Neural progenitor cell (in vitro differentiated cells): Measurements from ENCODE around the gene CHST12. TPM values are rescaled to one million over a fixed set of nuclear protein-coding genes. Genes with fewer than 3 reads are reported as not detected.
"Not testable (repeated sequence)": the region's sequence is repeated elsewhere in the genome, so short reads cannot be mapped to it uniquely, and the experiment has no call there.

Source experiments
- DNase-seq: peaks from one replicate; pipeline ENCODE4 v3.0.0-alpha.2; 2016; ENCODE audit warnings: low spot score
- H2AFZ ChIP-seq: fragments of 200-600 bp; sonication (generic); replicated peaks from 2 replicates; pipeline ENCODE4 v1.6.1; 2016; ENCODE audit warnings: antibody characterized with exemption
- H3F3A ChIP-seq: fragments of 200-600 bp; sonication (generic); 2 replicates; pipeline ENCODE4 v1.6.1; 2016; ENCODE audit warnings: antibody characterized with exemption, low read depth
- H3K27ac ChIP-seq: fragments of 200-600 bp; sonication (generic); 2 replicates; pipeline ENCODE4 v1.5.1; 2016; ENCODE audit warnings: mild to moderate bottlenecking
- H3K27me3 ChIP-seq: fragments of 200-600 bp; sonication (generic); 2 replicates; pipeline ENCODE4 v1.6.1; 2016; ENCODE audit warnings: mild to moderate bottlenecking, moderate library complexity
- H3K36me3 ChIP-seq: fragments of 200-600 bp; sonication (generic); 2 replicates; pipeline ENCODE4 v1.5.1; 2016
- H3K4me1 ChIP-seq: fragments of 200-600 bp; sonication (generic); 2 replicates; pipeline ENCODE4 v1.6.1; 2016; ENCODE audit warnings: mixed run types
- H3K4me2 ChIP-seq: fragments of 200-600 bp; sonication (generic); 2 replicates; pipeline ENCODE4 v1.6.1; 2016
- H3K4me3 ChIP-seq: fragments of 200-600 bp; sonication (generic); 2 replicates; pipeline ENCODE4 v1.5.1; 2016
- H3K79me2 ChIP-seq: fragments of 200-600 bp; sonication (generic); 2 replicates; pipeline ENCODE4 v1.6.1; 2016; ENCODE audit warnings: low read depth
- H3K9ac ChIP-seq: fragments of 200-600 bp; sonication (generic); 2 replicates; pipeline ENCODE4 v1.6.1; 2016
- H3K9me3 ChIP-seq: fragments of 200-600 bp; sonication (generic); 2 replicates; pipeline ENCODE4 v1.5.1; 2016; ENCODE audit warnings: low read depth
- H4K20me1 ChIP-seq: fragments of 200-600 bp; sonication (generic); 2 replicates; pipeline ENCODE4 v1.6.1; 2016; ENCODE audit warnings: low read depth
- H3K27ac Mint-ChIP-seq: 3 replicates; pipeline ENCODE4 v1.8.0; 2021; ENCODE audit warnings: mixed read lengths
- H3K27me3 Mint-ChIP-seq: 2 replicates; pipeline ENCODE4 v1.8.0; 2022; ENCODE audit warnings: low read depth, mild to moderate bottlenecking, inconsistent platforms, moderate library complexity, mixed read lengths; ENCODE audit not compliant: insufficient read depth
- H3K36me3 Mint-ChIP-seq: 3 replicates; pipeline ENCODE4 v1.8.0; 2021; ENCODE audit warnings: mixed read lengths
- H3K4me1 Mint-ChIP-seq: 3 replicates; pipeline ENCODE4 v1.8.0; 2021; ENCODE audit warnings: mixed read lengths
- H3K4me3 Mint-ChIP-seq: 3 replicates; pipeline ENCODE4 v1.8.0; 2021; ENCODE audit warnings: mild to moderate bottlenecking, moderate library complexity, mixed read lengths
- H3K9me3 Mint-ChIP-seq: 3 replicates; pipeline ENCODE4 v1.8.0; 2020; ENCODE audit warnings: mixed read lengths
- CTCF ChIP-seq: fragments of 200-600 bp; sonication (generic); IDR thresholded peaks from 2 replicates; pipeline ENCODE4 v1.5.1; 2017; ENCODE audit warnings: antibody characterized with exemption, mild to moderate bottlenecking
- EZH2 ChIP-seq: fragments of 200-600 bp; sonication (generic); IDR thresholded peaks from 2 replicates; pipeline ENCODE4 v1.6.1; 2017; ENCODE audit warnings: antibody characterized with exemption, mild to moderate bottlenecking, moderate library complexity
- EZH2phosphoT487 ChIP-seq: fragments of 200-600 bp; sonication (generic); IDR thresholded peaks from 2 replicates; pipeline ENCODE4 v1.6.1; 2017; ENCODE audit warnings: antibody characterized with exemption
- total RNA-seq: library from RNA; depleted of rRNA; stranded (reverse); fragments of >200 nt; gene quantifications from 2 replicates; pipeline ENCODE4 v1.2.3, GENCODE V29; 2015; ENCODE audit warnings: low replicate concordance

The CHST12 gene
- total RNA-seq, 1 donor from 2014 or later: 0.43 TPM

GRCh38 chr7:2374401-2374800 lies 29.0 kb upstream of the CHST12 start:
- Histone ChIP-seq H3K4me3 (no peak overlapping the region), H2AFZ (no peak overlapping the region), H3K9me3 (no peaks in the 10 kb centered on the region), H3K4me2 (no peak overlapping the region), H3K9ac (no peak overlapping the region), H3F3A (no peaks in the 10 kb centered on the region), H3K4me1 (no peaks in the 10 kb centered on the region), H3K27me3 (no peaks in the 10 kb centered on the region), H3K36me3 (peaks cover 3% of the 10 kb centered on the region), H3K79me2 (peaks cover 13% of the 10 kb centered on the region), H3K27ac (no peak overlapping the region), H4K20me1 (peaks cover 9% of the 10 kb centered on the region)
- no peak for TF ChIP-seq EZH2
- no peak for TF ChIP-seq CTCF
- no peak for TF ChIP-seq EZH2phosphoT487
- DNase-seq: no peak
- Mint-ChIP-seq H3K9me3 (no peaks in the 10 kb centered on the region), H3K27me3 (peaks cover 6% of the 10 kb centered on the region), H3K4me3 (no peak overlapping the region), H3K4me1 (no peaks in the 10 kb centered on the region), H3K27ac (no peak overlapping the region), H3K36me3 (peaks cover 52% of the 10 kb centered on the region)

GRCh38 chr7:2374830-2375728 lies 28.3 kb upstream of the CHST12 start:
- H3K4me1 Mint-ChIP-seq: no peaks in the 10 kb centered on the region
- Histone ChIP-seq H3K79me2 (peaks cover 13% of the 10 kb centered on the region), H4K20me1 (peaks cover 9% of the 10 kb centered on the region), H3K4me3 (no peak overlapping the region), H3K9me3 (no peaks in the 10 kb centered on the region), H3K4me1 (no peaks in the 10 kb centered on the region), H3K27me3 (no peaks in the 10 kb centered on the region), H3K27ac (no peak overlapping the region), H2AFZ (no peak overlapping the region), H3K9ac (no peak overlapping the region), H3F3A (no peaks in the 10 kb centered on the region), H3K36me3 (peaks cover 3% of the 10 kb centered on the region), H3K4me2 (no peak overlapping the region)
- no peak overlapping the region for H3K27ac Mint-ChIP-seq
- TF ChIP-seq EZH2 (no peak), EZH2phosphoT487 (no peak), CTCF (no peak)
- peaks cover 6% of the 10 kb centered on the region for H3K27me3 Mint-ChIP-seq
- H3K36me3 Mint-ChIP-seq: peaks cover 53% of the 10 kb centered on the region
- no peak for DNase-seq
- no peaks in the 10 kb centered on the region for H3K9me3 Mint-ChIP-seq
- no peak overlapping the region for H3K4me3 Mint-ChIP-seq

- Histone ChIP-seq H3K4me2 (no peak overlapping the region), H3K27ac (no peak overlapping the region), H4K20me1 (peaks cover 9% of the 10 kb centered on the region), H3K9ac (no peak overlapping the region), H3K4me1 (no peaks in the 10 kb centered on the region), H3K4me3 (no peak overlapping the region), H3K27me3 (no peaks in the 10 kb centered on the region), H3F3A (no peaks in the 10 kb centered on the region), H3K79me2 (peaks cover 13% of the 10 kb centered on the region), H2AFZ (no peak overlapping the region), H3K36me3 (peaks cover 2% of the 10 kb centered on the region), H3K9me3 (no peaks in the 10 kb centered on the region)
- no peak for TF ChIP-seq EZH2phosphoT487
- TF ChIP-seq EZH2: no peak
- TF ChIP-seq CTCF: no peak
- H3K4me1 Mint-ChIP-seq: no peaks in the 10 kb centered on the region
- peaks cover 6% of the 10 kb centered on the region for H3K27me3 Mint-ChIP-seq
- no peak for DNase-seq
- H3K9me3 Mint-ChIP-seq: no peaks in the 10 kb centered on the region
- peaks cover 57% of the 10 kb centered on the region for H3K36me3 Mint-ChIP-seq
- no peak overlapping the region for H3K4me3 Mint-ChIP-seq
- H3K27ac Mint-ChIP-seq: peak overlapping the region; percentile 81
These were observed 26.9 kb upstream of the CHST12 start for GRCh38 chr7:2376351-2377154.

GRCh38 chr7:2377492-2377891 lies 25.9 kb upstream of the CHST12 start:
- not testable (repeated sequence) for H3K4me3 Mint-ChIP-seq, H3K4me1 Mint-ChIP-seq, H3K27me3 ChIP-seq, H3F3A ChIP-seq, H3K27me3 Mint-ChIP-seq, H2AFZ ChIP-seq, H3K9me3 Mint-ChIP-seq, H3K27ac ChIP-seq, H3K4me1 ChIP-seq, H3K4me2 ChIP-seq, H3K9ac ChIP-seq, H3K4me3 ChIP-seq, H4K20me1 ChIP-seq, DNase-seq, H3K36me3 ChIP-seq, H3K27ac Mint-ChIP-seq, H3K9me3 ChIP-seq
- peaks cover 13% of the 10 kb centered on the region for H3K79me2 ChIP-seq
- H3K36me3 Mint-ChIP-seq: peaks cover 49% of the 10 kb centered on the region

GRCh38 chr7:2378125-2378524 lies 25.3 kb upstream of the CHST12 start:
- not testable (repeated sequence) for DNase-seq, H3K4me1 ChIP-seq, H3K4me3 ChIP-seq, H3F3A ChIP-seq, H3K27ac ChIP-seq, H3K9ac ChIP-seq, H3K27me3 Mint-ChIP-seq, H3K4me1 Mint-ChIP-seq, H4K20me1 ChIP-seq, H3K27ac Mint-ChIP-seq, H2AFZ ChIP-seq, H3K36me3 ChIP-seq, H3K9me3 Mint-ChIP-seq, H3K27me3 ChIP-seq, H3K4me3 Mint-ChIP-seq, H3K9me3 ChIP-seq, H3K4me2 ChIP-seq
- H3K79me2 ChIP-seq: peaks cover 13% of the 10 kb centered on the region
- H3K36me3 Mint-ChIP-seq: peaks cover 46% of the 10 kb centered on the region
